Subcutaneous preadipocyte (primary cell): ENCODE data around the gene DNTTIP2. TPM values are rescaled to one million over a fixed set of nuclear protein-coding genes. Genes with fewer than 3 reads are reported as not detected.

Experiments used
- small RNA-seq: library from RNA; depleted of rRNA; stranded (forward); fragments of <200 nt; gene quantifications from one replicate; pipeline ENCODE3, GENCODE V24; 2012
- total RNA-seq: library from RNA; depleted of rRNA; stranded (reverse); fragments of >200 nt; gene quantifications from 2 replicates; pipeline ENCODE4 v1.2.3, GENCODE V29; 2012

The DNTTIP2 gene, protein sequence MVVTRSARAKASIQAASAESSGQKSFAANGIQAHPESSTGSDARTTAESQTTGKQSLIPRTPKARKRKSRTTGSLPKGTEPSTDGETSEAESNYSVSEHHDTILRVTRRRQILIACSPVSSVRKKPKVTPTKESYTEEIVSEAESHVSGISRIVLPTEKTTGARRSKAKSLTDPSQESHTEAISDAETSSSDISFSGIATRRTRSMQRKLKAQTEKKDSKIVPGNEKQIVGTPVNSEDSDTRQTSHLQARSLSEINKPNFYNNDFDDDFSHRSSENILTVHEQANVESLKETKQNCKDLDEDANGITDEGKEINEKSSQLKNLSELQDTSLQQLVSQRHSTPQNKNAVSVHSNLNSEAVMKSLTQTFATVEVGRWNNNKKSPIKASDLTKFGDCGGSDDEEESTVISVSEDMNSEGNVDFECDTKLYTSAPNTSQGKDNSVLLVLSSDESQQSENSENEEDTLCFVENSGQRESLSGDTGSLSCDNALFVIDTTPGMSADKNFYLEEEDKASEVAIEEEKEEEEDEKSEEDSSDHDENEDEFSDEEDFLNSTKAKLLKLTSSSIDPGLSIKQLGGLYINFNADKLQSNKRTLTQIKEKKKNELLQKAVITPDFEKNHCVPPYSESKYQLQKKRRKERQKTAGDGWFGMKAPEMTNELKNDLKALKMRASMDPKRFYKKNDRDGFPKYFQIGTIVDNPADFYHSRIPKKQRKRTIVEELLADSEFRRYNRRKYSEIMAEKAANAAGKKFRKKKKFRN
- total RNA-seq: 20.6 and 32.3 TPM in 2 replicates

DNA sequence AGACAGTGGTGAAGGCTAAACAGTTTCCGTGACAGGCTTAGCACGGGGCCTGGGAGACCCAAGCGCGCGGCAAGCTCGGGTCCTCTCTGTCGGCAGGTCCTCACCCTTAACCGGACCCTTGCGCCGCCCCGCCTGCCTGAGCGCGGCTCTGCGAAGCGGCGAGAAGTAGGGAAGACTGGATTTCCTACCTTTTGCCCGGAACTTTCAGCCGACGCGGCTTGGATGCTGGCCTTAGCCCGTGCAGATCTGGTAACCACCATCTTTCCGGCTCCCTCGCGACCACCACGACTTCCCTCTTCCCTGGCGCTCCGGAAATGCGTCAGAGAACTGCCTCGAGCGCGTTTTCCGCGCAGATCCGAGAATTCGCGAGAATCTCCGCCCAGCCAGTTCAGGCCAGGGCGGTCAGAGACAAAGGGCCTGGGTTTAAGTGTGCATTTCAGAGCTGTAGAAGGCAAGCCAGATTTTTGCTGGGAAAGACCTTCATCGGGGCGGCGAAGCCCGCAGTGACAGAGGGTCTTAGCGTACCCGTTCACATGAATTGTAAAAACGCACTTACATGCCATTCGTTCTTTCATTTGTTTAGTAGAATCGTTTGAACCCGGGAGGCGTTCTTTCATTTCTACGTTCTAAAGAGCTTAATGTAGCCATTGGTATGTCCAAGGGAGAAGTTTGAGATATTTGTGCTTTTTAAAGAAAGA is at the start of gene DNTTIP2:
Gene DNTTIP2, minus strand, starts transcription at position 318 of the 698 bp plus-strand sequence. Its CDS starts 58 bp downstream, at position 260.

DNA sequence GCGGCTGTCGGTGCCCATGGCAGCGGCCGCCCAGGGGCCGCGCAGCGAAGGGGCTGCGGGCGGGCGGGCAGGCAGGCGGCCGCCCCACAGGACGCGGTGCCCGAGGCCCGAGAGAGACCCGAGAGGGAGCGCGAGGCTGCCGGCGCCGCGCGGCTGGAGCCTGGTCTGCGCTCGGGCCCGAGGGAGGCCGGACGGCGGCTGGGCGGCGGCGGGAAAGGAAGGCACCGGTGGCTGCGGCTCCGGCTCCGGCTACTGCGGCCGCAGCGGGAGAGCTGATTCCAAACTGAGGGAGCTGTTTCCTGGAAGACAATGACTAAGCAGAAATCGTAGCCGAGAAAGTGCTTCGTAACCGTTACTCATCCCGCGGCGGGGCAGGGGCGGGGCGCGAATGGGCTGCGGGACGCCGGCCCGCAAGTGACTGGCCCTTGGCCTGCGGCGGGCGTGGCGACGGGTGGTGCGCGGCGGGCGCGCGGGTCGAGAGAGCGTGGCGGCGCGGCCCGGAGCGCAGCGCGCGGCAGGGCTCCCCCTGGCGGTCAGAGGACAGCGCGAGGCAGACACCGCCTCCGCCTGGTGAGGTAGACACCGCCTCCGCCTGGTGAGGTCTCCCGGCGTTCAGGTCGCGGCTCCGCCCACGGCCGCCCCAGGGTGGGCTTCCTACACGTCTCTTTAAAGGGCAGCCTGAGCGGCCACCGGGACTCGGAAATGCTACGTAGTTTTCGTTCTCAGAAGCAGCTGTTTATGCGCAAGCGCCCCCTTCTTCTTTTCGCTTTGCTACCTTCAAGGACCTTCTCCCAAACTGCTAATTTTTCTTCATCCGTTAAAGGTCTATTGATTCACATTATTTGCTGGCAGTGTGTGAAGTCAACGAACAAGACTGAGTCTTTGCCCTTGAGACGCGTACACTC is 30.4 kb upstream of the DNTTIP2 start, which contains the start of gene GCLM:
Gene GCLM, minus strand, starts transcription at position 285 of the 905 bp plus-strand sequence. Its CDS starts 267 bp downstream, at position 18.

Small RNA genes within 50 kb of the gene (small RNA-seq; reads per million reads assigned to genes)
- gene AL117351.2: not detected
- not detected for gene MIR760

Other genes starting within 250 kb of the DNTTIP2 start
- 14.7 and 23.5 TPM in 2 replicates for gene BCAR3, start 197.4 kb downstream of the DNTTIP2 start, total RNA-seq
- gene GCLM, start 30.2 kb upstream of the DNTTIP2 start, total RNA-seq: 22.4 and 22.5 TPM in 2 replicates
- gene ABCA4, start 241.9 kb upstream of the DNTTIP2 start, total RNA-seq: under 0.01 TPM in 1 of 2 replicates, not detected in the other